Measurements from ENCODE around the gene SIGLEC9.

Gene SIGLEC9

GRCh38 chr19:51148580-51148979 is 23.9 kb downstream of the SIGLEC9 start:
- peaks cover 0 to 4% of the 10 kb centered on the region in 2 donors for H3K4me1 ChIP-seq (ENCODE audit: control insufficient read depth in 1 of 2, insufficient read depth in 2 of 2, low read length in 2 of 2)
- H3K36me3 ChIP-seq (ENCODE audit: control insufficient read depth in 1 of 2, insufficient read depth in 2 of 2, low read length in 2 of 2) = no peaks in the 10 kb centered on the region
- H3K27ac ChIP-seq (ENCODE audit: low read length) = no peak overlapping the region
- H3K9me3 ChIP-seq (ENCODE audit: control insufficient read depth in 1 of 2, low read length in 2 of 2) = peaks cover 0 to 3% of the 10 kb centered on the region in 2 donors
- no peaks in the 10 kb centered on the region for H3K27me3 ChIP-seq (ENCODE audit: low read depth, low read length)
- H3K4me3 ChIP-seq (ENCODE audit: low read depth in 1 of 2, low read length in 2 of 2) = no peak overlapping the region

GRCh38 chr19:51150627-51151026 is 25.9 kb downstream of the SIGLEC9 start:
- Histone ChIP-seq H3K4me1 (ENCODE audit: control insufficient read depth in 1 of 2, insufficient read depth in 2 of 2, low read length in 2 of 2) (peaks cover 0 to 4% of the 10 kb centered on the region in 2 donors), H3K27me3 (ENCODE audit: low read depth, low read length) (no peaks in the 10 kb centered on the region)

GRCh38 chr19:51156710-51157109 is 32.0 kb downstream of the SIGLEC9 start:
- Histone ChIP-seq H3K9me3 (ENCODE audit: control insufficient read depth in 1 of 2, low read length in 2 of 2) (no peaks in the 10 kb centered on the region), H3K27me3 (ENCODE audit: low read depth, low read length) (no peaks in the 10 kb centered on the region)

More at GRCh38 chr19:51150627-51151026, 25.9 kb downstream of the SIGLEC9 start:
- no peaks in the 10 kb centered on the region for H3K36me3 ChIP-seq (ENCODE audit: control insufficient read depth in 1 of 2, insufficient read depth in 2 of 2, low read length in 2 of 2)
- H3K9me3 ChIP-seq (ENCODE audit: control insufficient read depth in 1 of 2, low read length in 2 of 2) = peaks cover 0 to 3% of the 10 kb centered on the region in 2 donors
- no peak overlapping the region for H3K27ac ChIP-seq (ENCODE audit: low read length)
- no peak overlapping the region for H3K4me3 ChIP-seq (ENCODE audit: low read depth in 1 of 2, low read length in 2 of 2)

GRCh38 chr19:51157265-51157664 is 32.6 kb downstream of the SIGLEC9 start:
- Histone ChIP-seq H3K9me3 (ENCODE audit: control insufficient read depth in 1 of 2, low read length in 2 of 2) (no peaks in the 10 kb centered on the region), H3K4me3 (ENCODE audit: low read depth in 1 of 2, low read length in 2 of 2) (no peak overlapping the region), H3K4me1 (ENCODE audit: control insufficient read depth in 1 of 2, insufficient read depth in 2 of 2, low read length in 2 of 2) (no peaks in the 10 kb centered on the region), H3K36me3 (ENCODE audit: control insufficient read depth in 1 of 2, insufficient read depth in 2 of 2, low read length in 2 of 2) (no peaks in the 10 kb centered on the region), H3K27me3 (ENCODE audit: low read depth, low read length) (no peaks in the 10 kb centered on the region), H3K27ac (ENCODE audit: low read length) (no peak overlapping the region)

More at GRCh38 chr19:51156710-51157109, 32.0 kb downstream of the SIGLEC9 start:
- Histone ChIP-seq H3K27ac (ENCODE audit: low read length) (no peak overlapping the region), H3K4me1 (ENCODE audit: control insufficient read depth in 1 of 2, insufficient read depth in 2 of 2, low read length in 2 of 2) (no peaks in the 10 kb centered on the region), H3K36me3 (ENCODE audit: control insufficient read depth in 1 of 2, insufficient read depth in 2 of 2, low read length in 2 of 2) (no peaks in the 10 kb centered on the region), H3K4me3 (ENCODE audit: low read depth in 1 of 2, low read length in 2 of 2) (no peak overlapping the region)

- no peak overlapping the region for H3K4me3 ChIP-seq (ENCODE audit: low read depth in 1 of 2, low read length in 2 of 2)
- no peaks in the 10 kb centered on the region for H3K36me3 ChIP-seq (ENCODE audit: control insufficient read depth in 1 of 2, insufficient read depth in 2 of 2, low read length in 2 of 2)
- no peak overlapping the region for H3K27ac ChIP-seq (ENCODE audit: low read length)
- no peaks in the 10 kb centered on the region for H3K27me3 ChIP-seq (ENCODE audit: low read depth, low read length)
- no peaks in the 10 kb centered on the region for H3K4me1 ChIP-seq (ENCODE audit: control insufficient read depth in 1 of 2, insufficient read depth in 2 of 2, low read length in 2 of 2)
- H3K9me3 ChIP-seq (ENCODE audit: control insufficient read depth in 1 of 2, low read length in 2 of 2) = no peaks in the 10 kb centered on the region
These were observed 33.9 kb downstream of the SIGLEC9 start for GRCh38 chr19:51158474-51159129.

- Histone ChIP-seq H3K36me3 (ENCODE audit: control insufficient read depth in 1 of 2, insufficient read depth in 2 of 2, low read length in 2 of 2) (no peaks in the 10 kb centered on the region), H3K27ac (ENCODE audit: low read length) (no peak overlapping the region), H3K9me3 (ENCODE audit: control insufficient read depth in 1 of 2, low read length in 2 of 2) (no peaks in the 10 kb centered on the region), H3K4me1 (ENCODE audit: control insufficient read depth in 1 of 2, insufficient read depth in 2 of 2, low read length in 2 of 2) (no peaks in the 10 kb centered on the region), H3K27me3 (ENCODE audit: low read depth, low read length) (no peaks in the 10 kb centered on the region), H3K4me3 (ENCODE audit: low read depth in 1 of 2, low read length in 2 of 2) (no peak overlapping the region)
These were observed 35.0 kb downstream of the SIGLEC9 start for GRCh38 chr19:51159656-51160055.

- Histone ChIP-seq H3K4me1 (ENCODE audit: control insufficient read depth in 1 of 2, insufficient read depth in 2 of 2, low read length in 2 of 2) (no peaks in the 10 kb centered on the region), H3K4me3 (ENCODE audit: low read depth in 1 of 2, low read length in 2 of 2) (no peak overlapping the region), H3K9me3 (ENCODE audit: control insufficient read depth in 1 of 2, low read length in 2 of 2) (no peaks in the 10 kb centered on the region), H3K27ac (ENCODE audit: low read length) (no peak overlapping the region), H3K27me3 (ENCODE audit: low read depth, low read length) (no peaks in the 10 kb centered on the region), H3K36me3 (ENCODE audit: control insufficient read depth in 1 of 2, insufficient read depth in 2 of 2, low read length in 2 of 2) (no peaks in the 10 kb centered on the region)
These were observed 36.6 kb downstream of the SIGLEC9 start for GRCh38 chr19:51161266-51161665.

GRCh38 chr19:51161867-51162496 is 37.3 kb downstream of the SIGLEC9 start:
- Histone ChIP-seq H3K36me3 (ENCODE audit: control insufficient read depth in 1 of 2, insufficient read depth in 2 of 2, low read length in 2 of 2) (no peaks in the 10 kb centered on the region), H3K4me3 (ENCODE audit: low read depth in 1 of 2, low read length in 2 of 2) (no peak overlapping the region), H3K4me1 (ENCODE audit: control insufficient read depth in 1 of 2, insufficient read depth in 2 of 2, low read length in 2 of 2) (no peaks in the 10 kb centered on the region), H3K27me3 (ENCODE audit: low read depth, low read length) (no peaks in the 10 kb centered on the region), H3K9me3 (ENCODE audit: control insufficient read depth in 1 of 2, low read length in 2 of 2) (no peaks in the 10 kb centered on the region), H3K27ac (ENCODE audit: low read length) (no peak overlapping the region)

- no peak overlapping the region for H3K27ac ChIP-seq (ENCODE audit: low read length)
These were observed 38.6 kb downstream of the SIGLEC9 start for GRCh38 chr19:51163257-51163656.

GRCh38 chr19:51164215-51164614 is 39.5 kb downstream of the SIGLEC9 start:
- Histone ChIP-seq H3K9me3 (ENCODE audit: control insufficient read depth in 1 of 2, low read length in 2 of 2) (no peaks in the 10 kb centered on the region), H3K36me3 (ENCODE audit: control insufficient read depth in 1 of 2, insufficient read depth in 2 of 2, low read length in 2 of 2) (no peaks in the 10 kb centered on the region), H3K4me1 (ENCODE audit: control insufficient read depth in 1 of 2, insufficient read depth in 2 of 2, low read length in 2 of 2) (no peaks in the 10 kb centered on the region), H3K27ac (ENCODE audit: low read length) (no peak overlapping the region), H3K4me3 (ENCODE audit: low read depth in 1 of 2, low read length in 2 of 2) (no peak overlapping the region), H3K27me3 (ENCODE audit: low read depth, low read length) (no peaks in the 10 kb centered on the region)

More at GRCh38 chr19:51163257-51163656, 38.6 kb downstream of the SIGLEC9 start:
- no peaks in the 10 kb centered on the region for H3K36me3 ChIP-seq (ENCODE audit: control insufficient read depth in 1 of 2, insufficient read depth in 2 of 2, low read length in 2 of 2)
- no peaks in the 10 kb centered on the region for H3K4me1 ChIP-seq (ENCODE audit: control insufficient read depth in 1 of 2, insufficient read depth in 2 of 2, low read length in 2 of 2)
- H3K9me3 ChIP-seq (ENCODE audit: control insufficient read depth in 1 of 2, low read length in 2 of 2) = no peaks in the 10 kb centered on the region
- no peaks in the 10 kb centered on the region for H3K27me3 ChIP-seq (ENCODE audit: low read depth, low read length)
- no peak overlapping the region for H3K4me3 ChIP-seq (ENCODE audit: low read depth in 1 of 2, low read length in 2 of 2)

GRCh38 chr19:51166846-51167490 is 42.3 kb downstream of the SIGLEC9 start:
- no peaks in the 10 kb centered on the region for H3K27me3 ChIP-seq (ENCODE audit: low read depth, low read length)

More at GRCh38 chr19:51166846-51167490, 42.3 kb downstream of the SIGLEC9 start:
- H3K9me3 ChIP-seq (ENCODE audit: control insufficient read depth in 1 of 2, low read length in 2 of 2) = no peaks in the 10 kb centered on the region
- no peaks in the 10 kb centered on the region for H3K4me1 ChIP-seq (ENCODE audit: control insufficient read depth in 1 of 2, insufficient read depth in 2 of 2, low read length in 2 of 2)
- H3K27ac ChIP-seq (ENCODE audit: low read length) = no peak overlapping the region
- no peak overlapping the region for H3K4me3 ChIP-seq (ENCODE audit: low read depth in 1 of 2, low read length in 2 of 2)
- H3K36me3 ChIP-seq (ENCODE audit: control insufficient read depth in 1 of 2, insufficient read depth in 2 of 2, low read length in 2 of 2) = no peaks in the 10 kb centered on the region

Data from muscle layer of duodenum (tissue), 2 donors.